Fibroblast of lung (primary cell): ENCODE data around the gene ULBP2.

ENCODE experiments used
- EZH2 ChIP-seq: IDR thresholded peaks from 2 replicates; pipeline ENCODE4 v1.5.1; 2012; ENCODE audit warnings: low read length, control low read depth, mild to moderate bottlenecking; ENCODE audit errors: missing control alignments
- TF ChIP-seq, protein P1 (sequence below), 2 donors: IDR thresholded peaks in 1 of 2; conservative IDR thresholded peaks in 1 of 2; 1 replicate in 1 of 2; 2 replicates in 1 of 2; pipeline ENCODE4 v1.5.1; 2011 to 2012; ENCODE audit warnings: low read length in 2 of 2, control low read depth in 1 of 2, inconsistent platforms in 1 of 2, low read depth in 1 of 2, mild to moderate bottlenecking in 1 of 2

DNA sequence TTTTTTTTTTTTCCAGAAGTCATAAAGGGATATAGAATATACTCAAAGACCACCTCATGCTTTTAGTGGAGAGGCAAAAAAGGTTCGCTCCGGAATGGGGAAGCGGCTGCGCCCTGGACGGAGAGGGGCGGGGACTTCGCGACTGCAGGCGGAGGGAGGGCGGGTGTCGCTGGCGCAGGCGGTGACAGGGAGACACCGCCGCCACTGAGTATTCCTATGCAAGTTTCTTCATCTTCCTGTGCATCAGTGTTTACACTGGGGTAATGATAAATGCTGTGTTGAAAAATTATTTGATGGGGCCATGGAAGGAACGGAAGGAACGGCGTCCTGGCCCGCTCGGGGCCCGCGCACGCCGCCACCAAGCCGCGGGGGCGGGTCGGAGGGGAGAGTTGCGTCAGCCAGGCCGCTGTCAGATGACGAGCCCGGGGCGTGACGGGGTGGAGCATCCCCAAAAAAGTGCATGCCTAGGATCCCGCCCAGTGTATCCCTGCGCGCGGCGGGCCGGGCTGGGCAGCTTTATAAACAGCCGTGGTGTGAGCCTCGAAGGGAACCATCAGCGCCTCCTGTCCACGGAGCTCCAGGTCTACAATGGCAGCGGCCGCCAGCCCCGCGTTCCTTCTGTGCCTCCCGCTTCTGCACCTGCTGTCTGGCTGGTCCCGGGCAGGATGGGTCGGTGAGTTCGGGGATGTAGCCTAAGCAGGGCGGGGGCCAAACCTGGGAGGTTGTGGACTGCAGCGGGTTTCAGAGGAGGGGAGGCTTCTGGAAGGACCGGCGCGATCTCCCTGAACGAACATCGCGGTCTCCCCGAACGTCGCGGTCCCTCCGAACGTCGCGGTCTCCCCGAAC is 21.9 kb downstream of the ULBP2 start, which contains the start of gene ULBP1:
- TF ChIP-seq, protein P1, sequence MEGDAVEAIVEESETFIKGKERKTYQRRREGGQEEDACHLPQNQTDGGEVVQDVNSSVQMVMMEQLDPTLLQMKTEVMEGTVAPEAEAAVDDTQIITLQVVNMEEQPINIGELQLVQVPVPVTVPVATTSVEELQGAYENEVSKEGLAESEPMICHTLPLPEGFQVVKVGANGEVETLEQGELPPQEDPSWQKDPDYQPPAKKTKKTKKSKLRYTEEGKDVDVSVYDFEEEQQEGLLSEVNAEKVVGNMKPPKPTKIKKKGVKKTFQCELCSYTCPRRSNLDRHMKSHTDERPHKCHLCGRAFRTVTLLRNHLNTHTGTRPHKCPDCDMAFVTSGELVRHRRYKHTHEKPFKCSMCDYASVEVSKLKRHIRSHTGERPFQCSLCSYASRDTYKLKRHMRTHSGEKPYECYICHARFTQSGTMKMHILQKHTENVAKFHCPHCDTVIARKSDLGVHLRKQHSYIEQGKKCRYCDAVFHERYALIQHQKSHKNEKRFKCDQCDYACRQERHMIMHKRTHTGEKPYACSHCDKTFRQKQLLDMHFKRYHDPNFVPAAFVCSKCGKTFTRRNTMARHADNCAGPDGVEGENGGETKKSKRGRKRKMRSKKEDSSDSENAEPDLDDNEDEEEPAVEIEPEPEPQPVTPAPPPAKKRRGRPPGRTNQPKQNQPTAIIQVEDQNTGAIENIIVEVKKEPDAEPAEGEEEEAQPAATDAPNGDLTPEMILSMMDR (conservative IDR thresholded peaks at IDR 0.05 in 1 of 2, IDR thresholded peaks at IDR 0.05 in 1 of 2; ENCODE audit: low read depth in 1 of 2, low read length in 2 of 2), result no peak
- TF ChIP-seq EZH2, result no peak
